Common myeloid progenitor, CD34-positive (primary cell): ENCODE data around the gene PDYN.

Experiments
- CTCF ChIA-PET: fragments of 350-600 bp; sonication (Branson Sonifier 250); formaldehyde crosslinking; loops from one replicate; lab custom pipeline; 2021; ENCODE audit warnings: antibody characterized with exemption; lab: Charles Lee
- POLR2A ChIA-PET: fragments of 350-600 bp; sonication (Branson Sonifier 250); formaldehyde crosslinking; loops from one replicate; lab custom pipeline; 2021; ENCODE audit warnings: antibody characterized with exemption; lab: Charles Lee
- DNase-seq, 3 donors: peaks; one replicate each; pipeline versions ENCODE4 v3.0.0 to v3.0.0-alpha.2; 2013
- H3K27ac ChIP-seq, 2 experiments: 1 replicate in 1 of 2; 2 replicates in 1 of 2; pipeline ENCODE4 v1.7.0; 2013; ENCODE audit warnings: inconsistent platforms in 2 of 2, low read length in 2 of 2, mild to moderate bottlenecking in 2 of 2, low read depth in 1 of 2, moderate library complexity in 1 of 2; ENCODE audit not compliant: severe bottlenecking in 2 of 2, insufficient read depth in 1 of 2, poor library complexity in 1 of 2
- H3K27me3 ChIP-seq, 5 experiments: replicated peaks in 2 of 5; 1 replicate in 3 of 5; 2 replicates in 2 of 5; pipeline versions ENCODE4 v1.6.1 to v1.7.0; 2013; ENCODE audit warnings: low read length in 4 of 5, mild to moderate bottlenecking in 2 of 5, moderate library complexity in 2 of 5, inconsistent platforms in 1 of 5; ENCODE audit not compliant: insufficient read depth in 5 of 5, control insufficient read depth in 4 of 5
- H3K36me3 ChIP-seq, 4 experiments: 1 replicate in 2 of 4; 2 replicates in 2 of 4; pipeline versions ENCODE4 v1.6.1 to v1.7.0; 2013; ENCODE audit warnings: low read length in 3 of 4, control low read depth in 1 of 4, mild to moderate bottlenecking in 1 of 4; ENCODE audit not compliant: control insufficient read depth in 4 of 4, insufficient read depth in 4 of 4
- H3K4me1 ChIP-seq, 4 experiments: 1 replicate in 3 of 4; 2 replicates in 1 of 4; pipeline versions ENCODE4 v1.6.1 to v1.7.1; 2013; ENCODE audit warnings: low read length in 3 of 4, mild to moderate bottlenecking in 3 of 4, control low read depth in 1 of 4, inconsistent platforms in 1 of 4, moderate library complexity in 1 of 4; ENCODE audit not compliant: control insufficient read depth in 4 of 4, insufficient read depth in 4 of 4; ENCODE audit errors: control extremely low read depth in 1 of 4
- H3K4me3 ChIP-seq, 7 experiments: 1 replicate in 4 of 7; 2 replicates in 3 of 7; pipeline versions ENCODE4 v1.5.1 to v1.7.0; 2013; ENCODE audit warnings: mild to moderate bottlenecking in 7 of 7, low read length in 6 of 7, moderate library complexity in 6 of 7, inconsistent platforms in 2 of 7, low read depth in 2 of 7, control low read depth in 1 of 7; ENCODE audit not compliant: insufficient read depth in 4 of 7, control insufficient read depth in 1 of 7; ENCODE audit errors: extremely low read depth in 1 of 7
- H3K9me3 ChIP-seq, 5 experiments: 1 replicate in 4 of 5; 2 replicates in 1 of 5; pipeline versions ENCODE4 v1.6.1 to v1.7.1; 2013; ENCODE audit warnings: low read length in 4 of 5, mild to moderate bottlenecking in 2 of 5, inconsistent platforms in 1 of 5, low read depth in 1 of 5, moderate library complexity in 1 of 5; ENCODE audit not compliant: control insufficient read depth in 4 of 5, insufficient read depth in 2 of 5; ENCODE audit errors: control extremely low read depth in 1 of 5
- WGBS: methylation state at CpG from one replicate; pipeline ENCODE4 v1.1.5; 2013; ENCODE audit not compliant: insufficient coverage; 5-methylcytosine and 5-hydroxymethylcytosine counted together

The PDYN gene

GRCh38 chr20:1982686-1983085 is 11.2 kb downstream of the PDYN start:
- no peaks in the 10 kb centered on the region for H3K9me3 ChIP-seq
- POLR2A ChIA-PET: no interaction called here
- H3K4me3 ChIP-seq: no peak overlapping the region
- no peak for DNase-seq
- no peaks in the 10 kb centered on the region for H3K4me1 ChIP-seq
- 93% methylated on average over 4 of the region's 5 CpGs for WGBS
- CTCF ChIA-PET: no interaction called here
- H3K27me3 ChIP-seq: peaks cover 0 to 50% (median 12%) of the 10 kb centered on the region in 5 experiments
- H3K27ac ChIP-seq: no peak overlapping the region
- H3K36me3 ChIP-seq: no peaks in the 10 kb centered on the region

- peaks cover 0 to 47% (median 12%) of the 10 kb centered on the region in 5 experiments for H3K27me3 ChIP-seq
- H3K9me3 ChIP-seq: peaks cover 0 to 2% (median 0%) of the 10 kb centered on the region in 5 experiments
- no peak overlapping the region for H3K4me3 ChIP-seq
- ChIA-PET POLR2A (no interaction called here), CTCF (interaction anchor here (0.6 kb wide), 1 partner anchor 11 kb away, joined by 3 read pairs; no protein-coding TSS in a partner anchor)
- WGBS: 100% methylated on average over 1 of the region's 3 CpGs
- H3K36me3 ChIP-seq: no peaks in the 10 kb centered on the region
- no peak overlapping the region for H3K27ac ChIP-seq
- DNase-seq: peak in 1 of 3 donors; percentile 8
- no peaks in the 10 kb centered on the region for H3K4me1 ChIP-seq
Observed at GRCh38 chr20:1979106-1979778, 14.6 kb downstream of the PDYN start.

- Histone ChIP-seq H3K9me3 (peaks cover 0 to 2% (median 0%) of the 10 kb centered on the region in 5 experiments), H3K36me3 (no peaks in the 10 kb centered on the region), H3K4me3 (no peak overlapping the region), H3K27me3 (peaks cover 0 to 41% (median 15%) of the 10 kb centered on the region in 5 experiments), H3K27ac (no peak overlapping the region), H3K4me1 (no peaks in the 10 kb centered on the region)
- WGBS: 95% methylated on average over 10 of the region's 11 CpGs
- DNase-seq: no peak
- POLR2A ChIA-PET: no interaction called here
- CTCF ChIA-PET: interaction anchor here (1.3 kb wide), 1 partner anchor 9 kb away, joined by 5 read pairs; no protein-coding TSS in a partner anchor
Observed at GRCh38 chr20:1975291-1975690, 18.6 kb downstream of the PDYN start.

GRCh38 chr20:1973601-1974440 is 20.0 kb downstream of the PDYN start:
- CTCF ChIA-PET: interaction anchor here (1.2 to 1.3 kb wide), 2 partner anchors 14 to 199 kb away, joined by 3 read pairs; no protein-coding TSS in a partner anchor
- H3K36me3 ChIP-seq: no peaks in the 10 kb centered on the region
- no peaks in the 10 kb centered on the region for H3K4me1 ChIP-seq
- H3K27me3 ChIP-seq: peaks cover 0 to 32% (median 10%) of the 10 kb centered on the region in 5 experiments
- H3K9me3 ChIP-seq: peaks cover 0 to 2% (median 0%) of the 10 kb centered on the region in 5 experiments
- no peak overlapping the region for H3K4me3 ChIP-seq
- WGBS: 83% methylated on average over 14 of the region's 15 CpGs
- no peak overlapping the region for H3K27ac ChIP-seq
- DNase-seq: no peak
- POLR2A ChIA-PET: no interaction called here

- DNase-seq: no peak
- 90% methylated on average over 2 of the region's 5 CpGs for WGBS
- H3K9me3 ChIP-seq: no peaks in the 10 kb centered on the region
- no peak overlapping the region for H3K4me3 ChIP-seq
- ChIA-PET POLR2A (no interaction called here), CTCF (interaction anchor here (0.7 to 1.3 kb wide), 4 partner anchors 8 to 1325 kb away, joined by 3 to 4 read pairs (median 4); no protein-coding TSS in a partner anchor)
- H3K27me3 ChIP-seq: peaks cover 0 to 15% (median 5%) of the 10 kb centered on the region in 5 experiments
- H3K36me3 ChIP-seq: no peaks in the 10 kb centered on the region
- H3K4me1 ChIP-seq: no peaks in the 10 kb centered on the region
- no peak overlapping the region for H3K27ac ChIP-seq
Observed at GRCh38 chr20:1971893-1972586, 21.8 kb downstream of the PDYN start.

- ChIA-PET POLR2A (no interaction called here), CTCF (interaction anchor here (0.6 kb wide), 1 partner anchor 10 kb away, joined by 3 read pairs; no protein-coding TSS in a partner anchor)
- peaks cover 10 to 18% (median 11%) of the 10 kb centered on the region in 4 experiments for H3K4me1 ChIP-seq
- no peaks in the 10 kb centered on the region for H3K9me3 ChIP-seq
- no peak for DNase-seq
- 100% methylated on average over 1 of the region's 4 CpGs for WGBS
- H3K4me3 ChIP-seq: no peak overlapping the region
- H3K36me3 ChIP-seq: no peaks in the 10 kb centered on the region
- peaks cover 0 to 17% (median 6%) of the 10 kb centered on the region in 5 experiments for H3K27me3 ChIP-seq
- H3K27ac ChIP-seq: no peak overlapping the region
Observed at GRCh38 chr20:1968964-1969363, 24.9 kb downstream of the PDYN start.
